GM18873 (cell line): ENCODE results near the gene AASDH.
A peak's percentile ranks its signal among the peaks of the same experiment; 100 is the strongest.

Experiments
- ATAC-seq: cut with Tn5 transposase; IDR thresholded peaks from one replicate; pipeline ENCODE4 v1.9.1; 2021; ENCODE audit warnings: mild to moderate bottlenecking, moderate library complexity, moderate number of reproducible peaks; ENCODE audit not compliant: unreplicated experiment, low FRiP score

AASDH gene

GRCh38 chr4:56387023-56388001 is at the start of gene AASDH:
Gene AASDH (minus strand): TSS chr4:56387491. CDS start chr4:56384299, 3,192 bp downstream.
- ATAC-seq, result peak; percentile 89

- peak; percentile 69 for ATAC-seq
Measured at GRCh38 chr4:56435140-56435926, 48.0 kb upstream of the AASDH start, which contains the start of gene PPAT. Gene PPAT (minus strand): TSS chr4:56435615. CDS start chr4:56435477, 138 bp downstream.

GRCh38 chr4:56434599-56435139 is 47.4 kb upstream of the AASDH start:
- no peak for ATAC-seq

GRCh38 chr4:56433280-56433679 is 46.0 kb upstream of the AASDH start:
- ATAC-seq, result no peak

- ATAC-seq, result no peak
Measured at GRCh38 chr4:56430203-56430602, 42.9 kb upstream of the AASDH start.

GRCh38 chr4:56427179-56427578 is 39.9 kb upstream of the AASDH start:
- ATAC-seq, result no peak

DNA sequence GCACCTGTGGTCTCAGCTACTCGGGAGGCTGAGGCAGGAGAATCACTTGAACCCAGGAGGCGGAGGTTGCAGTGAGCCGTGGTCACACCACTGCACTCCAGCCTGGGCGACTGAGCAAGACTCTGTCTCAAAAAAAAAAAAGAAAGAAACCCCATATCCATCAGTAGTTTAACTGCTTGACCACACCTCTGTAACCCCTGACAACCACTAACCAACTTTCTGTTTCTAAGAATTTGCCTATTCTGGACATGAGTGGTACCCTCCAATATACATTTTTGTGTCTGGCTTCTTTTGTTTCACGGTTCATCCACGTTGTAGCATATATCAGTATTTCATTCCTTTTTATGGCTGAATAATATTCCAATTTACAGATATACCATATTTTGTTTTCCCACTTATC is 39.0 kb upstream of the AASDH start:
- ATAC-seq, result peak; percentile 87

DNA sequence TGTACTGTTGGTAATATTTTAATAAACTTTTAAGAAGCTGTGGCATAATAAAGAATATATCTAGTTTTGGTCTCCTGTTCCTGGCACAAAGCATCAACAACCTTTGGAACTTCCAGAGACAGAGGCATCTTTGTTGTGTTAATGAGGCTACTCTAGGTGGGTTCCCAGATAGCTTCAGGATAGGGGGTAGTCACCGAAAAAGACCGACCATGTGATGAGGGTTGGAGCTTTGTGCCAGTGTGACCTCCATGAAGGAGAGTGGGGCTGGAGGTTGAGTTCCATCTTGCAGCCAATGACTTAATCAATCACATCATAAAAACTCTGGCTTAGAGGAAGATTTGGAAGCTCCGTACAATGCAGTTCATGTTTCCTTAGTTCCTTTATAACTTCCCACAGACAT is 38.2 kb upstream of the AASDH start:
- ATAC-seq, result no peak

- ATAC-seq, result no peak
Measured at GRCh38 chr4:56424697-56425514, 37.6 kb upstream of the AASDH start.

DNA sequence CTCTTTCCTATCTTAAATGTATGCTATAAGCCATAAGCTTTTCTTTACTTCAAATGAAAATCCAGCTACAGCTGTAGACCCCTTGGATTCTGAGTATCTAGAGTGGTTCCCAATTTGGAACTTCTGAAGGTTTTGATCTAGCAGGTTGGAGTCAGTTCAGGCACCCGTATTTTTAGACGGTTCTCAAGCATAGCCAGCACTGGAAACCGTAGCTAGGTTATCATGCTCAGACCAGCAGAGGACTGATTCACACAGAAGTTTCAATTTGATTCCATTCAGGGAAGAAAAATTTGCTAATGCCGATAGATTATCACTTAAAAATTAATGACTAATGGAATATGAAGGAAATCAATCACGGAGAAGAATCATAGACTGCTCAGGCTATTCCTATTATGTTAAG is 36.9 kb upstream of the AASDH start:
- no peak for ATAC-seq

GRCh38 chr4:56417396-56417795 is 30.1 kb upstream of the AASDH start:
- ATAC-seq, result no peak

DNA sequence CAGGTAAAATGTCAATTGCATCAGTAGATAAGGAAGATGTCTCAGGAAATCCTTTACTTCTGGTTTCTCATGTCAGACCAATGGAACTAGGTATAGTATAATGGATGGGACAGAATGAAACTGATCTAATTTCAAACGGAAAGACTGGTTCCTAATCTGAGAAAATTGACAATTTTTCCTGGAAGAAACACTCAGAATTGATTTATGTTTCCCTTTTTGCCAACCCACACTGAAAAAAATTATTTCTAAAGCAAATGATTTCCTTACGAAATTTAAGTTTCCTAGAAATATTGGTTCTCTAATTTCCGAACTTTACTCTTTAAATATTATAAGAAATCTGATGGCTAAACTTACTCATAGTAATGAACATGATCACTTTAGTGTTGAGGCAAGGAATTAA is 29.1 kb upstream of the AASDH start:
- ATAC-seq, result no peak

GRCh38 chr4:56414135-56414670 is 26.9 kb upstream of the AASDH start:
- ATAC-seq, result no peak

DNA sequence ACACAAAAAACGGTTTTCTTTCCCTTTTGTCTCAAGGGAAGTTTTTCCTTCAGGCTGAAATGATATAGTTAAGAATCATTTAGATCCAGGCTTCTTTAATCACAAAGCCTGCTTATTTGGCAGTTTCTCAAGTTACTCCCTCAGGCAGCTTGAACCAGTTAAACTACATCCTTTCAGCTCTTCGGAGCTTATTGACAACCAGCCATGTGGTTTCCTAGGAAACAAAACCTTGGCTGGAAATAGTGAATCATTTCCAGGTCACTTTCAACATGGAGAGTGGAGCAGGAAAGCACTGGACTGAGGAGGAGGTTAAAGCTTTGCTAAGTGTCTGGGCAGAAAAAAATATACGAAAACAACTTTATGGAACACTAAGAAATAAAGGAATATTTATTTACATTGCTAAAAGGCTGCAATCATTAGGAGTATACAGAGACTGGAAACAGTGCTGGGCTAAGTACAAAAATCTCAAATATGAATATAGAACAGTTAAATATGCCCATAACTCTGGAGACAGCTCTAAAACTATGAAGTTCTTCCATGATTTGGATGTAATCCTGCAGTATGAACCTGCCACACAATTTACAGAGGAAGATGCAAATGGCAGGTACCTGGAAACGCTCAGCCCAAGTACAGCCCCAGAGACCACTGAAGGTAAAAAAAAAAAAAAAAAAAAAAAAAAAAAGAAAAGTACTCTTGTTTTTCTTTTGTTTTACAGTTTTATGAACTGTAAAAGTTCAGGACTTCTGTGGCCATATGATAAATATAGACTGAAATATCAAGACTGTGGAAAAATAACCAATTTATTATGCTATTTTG is 23.2 kb upstream of the AASDH start:
- no peak for ATAC-seq

DNA sequence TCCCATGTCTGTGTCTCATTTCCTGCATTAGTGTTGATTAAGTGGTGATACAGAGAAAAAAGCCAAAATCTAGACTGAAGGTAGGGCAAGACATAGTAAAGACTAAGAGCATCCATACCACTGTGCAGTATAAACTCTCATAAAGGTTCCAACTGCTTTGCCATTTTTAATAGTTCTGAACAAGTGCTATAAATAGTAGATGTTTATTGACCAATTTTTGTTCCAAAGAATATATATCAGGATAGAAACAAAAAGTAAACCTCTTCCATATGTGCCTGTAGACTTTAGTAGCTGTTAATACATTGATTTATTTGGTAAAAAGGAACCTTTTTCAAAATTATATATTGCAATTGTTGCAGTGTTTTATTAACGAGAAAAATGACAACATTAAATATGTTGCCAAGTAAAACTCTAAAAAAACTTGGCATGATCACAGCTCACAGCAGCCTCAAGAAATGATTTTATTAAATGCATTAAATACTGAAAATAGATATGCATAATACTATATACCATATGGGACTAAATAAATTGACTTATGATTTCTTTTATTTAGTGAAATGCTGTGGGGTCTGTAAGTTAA is 22.3 kb upstream of the AASDH start:
- no peak for ATAC-seq

DNA sequence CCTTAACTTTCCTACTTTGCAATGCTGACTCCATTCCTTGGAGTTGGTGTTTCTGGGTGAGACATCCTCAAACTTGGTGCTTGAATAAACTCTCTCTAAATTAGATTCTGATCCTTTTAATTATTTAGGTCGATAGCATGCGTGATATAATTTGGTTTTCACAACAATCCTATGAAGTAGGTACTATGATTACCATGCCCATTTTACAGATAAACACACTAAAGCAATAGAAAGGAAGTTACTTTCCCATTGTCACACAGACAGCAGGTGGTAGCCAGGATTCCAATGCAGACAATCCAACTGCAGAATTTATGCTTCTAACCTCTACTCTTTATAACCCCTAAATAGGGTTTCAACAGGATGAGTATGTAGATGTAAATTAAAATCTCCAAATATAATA is 21.7 kb upstream of the AASDH start:
- ATAC-seq, result no peak

GRCh38 chr4:56406151-56406550 is 18.9 kb upstream of the AASDH start:
- ATAC-seq, result no peak

GRCh38 chr4:56405016-56405415 is 17.7 kb upstream of the AASDH start:
- ATAC-seq, result no peak

GRCh38 chr4:56400560-56400959 is 13.3 kb upstream of the AASDH start:
- ATAC-seq, result no peak
